HepG2 (cell line): ENCODE data around the gene FBRSL1. TPM values are rescaled to one million over a fixed set of nuclear protein-coding genes. Genes with fewer than 3 reads are reported as not detected.
A peak's percentile ranks its signal among the peaks of the same experiment; 100 is the strongest.

Source experiments
- ATAC-seq: fragments of 200-7000 bp; cut with Tn5 transposase; 3 replicates; pipeline ENCODE4 v1.9.1; 2020; ENCODE audit warnings: mild to moderate bottlenecking, moderate library complexity
- BruUV-seq: library from RNA; stranded (reverse); fragments of 400-500 nt; replicated peaks from 2 replicates; lab custom pipeline; 2021; lab: Mats Ljungman, UMichigan
- CTCF ChIA-PET: fragments of 300-600 bp; formaldehyde crosslinking; extraction: SDS; loops from one replicate; lab custom pipeline; 2021; ENCODE audit warnings: low total read pairs, inconsistent platforms, low intra/inter-chr PET ratio; lab: Yijun Ruan, JAX
- POLR2A ChIA-PET: fragments of 350-600 bp; sonication (Branson Sonifier 250); formaldehyde crosslinking; loops from one replicate; lab custom pipeline; 2020; ENCODE audit warnings: antibody characterized with exemption, inconsistent platforms; lab: Yijun Ruan, JAX
- DNase-seq: peaks from one replicate; pipeline ENCODE4 v3.0.0-alpha.2; 2015; ENCODE audit warnings: low spot score
- FAIRE-seq: peaks from 3 replicates; lab custom pipeline; 2011; peaks lifted over from hg19 to GRCh38; lab: Jason Lieb, UNC
- H2AFZ ChIP-seq: one replicate; pipeline ENCODE4 v1.6.1; 2011; ENCODE audit warnings: low read length, inconsistent platforms
- H3K27ac ChIP-seq: fragments of 300-600 bp; 3 replicates; pipeline ENCODE4 v1.8.0; 2011; ENCODE audit warnings: mixed run types, mild to moderate bottlenecking, mixed read lengths, low read length, inconsistent platforms; ENCODE audit not compliant: insufficient read depth; ENCODE audit errors: extremely low read length
- H3K27me3 ChIP-seq, 2 experiments: fragments of 200-600 bp in 1 of 2; 2 replicates in 1 of 2; 3 replicates in 1 of 2; pipeline versions ENCODE4 v1.6.0 to v1.8.0; 2011; ENCODE audit warnings: low read length in 2 of 2, mild to moderate bottlenecking in 2 of 2, moderate library complexity in 2 of 2, inconsistent platforms in 1 of 2; ENCODE audit not compliant: insufficient read depth in 2 of 2, control insufficient read depth in 1 of 2
- H3K36me3 ChIP-seq, 2 experiments: fragments of 200-600 bp in 1 of 2; replicated peaks in 1 of 2; 2 replicates in 1 of 2; 3 replicates in 1 of 2; pipeline versions ENCODE4 v1.5.1 to v1.8.0; 2011; ENCODE audit warnings: low read length in 2 of 2, inconsistent platforms in 1 of 2; ENCODE audit not compliant: insufficient read depth in 2 of 2, control insufficient read depth in 1 of 2
- H3K4me1 ChIP-seq: 2 replicates; pipeline ENCODE4 v1.5.1; 2012; ENCODE audit warnings: low read length, inconsistent platforms; ENCODE audit not compliant: insufficient read depth
- H3K4me2 ChIP-seq: 2 replicates; pipeline ENCODE4 v1.6.0; 2011; ENCODE audit warnings: low read depth, low read length, inconsistent platforms
- H3K4me3 ChIP-seq, 3 experiments: fragments of 200-600 bp in 1 of 3; sonication (generic), shearing (Covaris generic) in 1 of 3; replicated peaks in 1 of 3; 2 replicates each; pipeline ENCODE4 v1.5.1; 2011 to 2016; ENCODE audit warnings: low read length in 3 of 3, inconsistent platforms in 2 of 3, low read depth in 2 of 3, mild to moderate bottlenecking in 2 of 3, control low read depth in 1 of 3, mixed read lengths in 1 of 3; ENCODE audit not compliant: insufficient read depth in 1 of 3
- H3K79me2 ChIP-seq: one replicate; pipeline ENCODE4 v1.6.1; 2011; ENCODE audit warnings: low read length, inconsistent platforms; ENCODE audit not compliant: insufficient read depth
- H3K9ac ChIP-seq: 2 replicates; pipeline ENCODE4 v1.6.0; 2011; ENCODE audit warnings: mild to moderate bottlenecking, low read depth, low read length, inconsistent platforms; ENCODE audit not compliant: insufficient read depth
- H3K9me3 ChIP-seq: 2 replicates; pipeline ENCODE4 v1.5.1; 2012; ENCODE audit warnings: mild to moderate bottlenecking, low read length
- H4K20me1 ChIP-seq: 2 replicates; pipeline ENCODE4 v1.6.0; 2011; ENCODE audit warnings: inconsistent platforms, mild to moderate bottlenecking, low read length, moderate library complexity; ENCODE audit not compliant: insufficient read depth
- ATF7-NPFF ChIP-seq: sonication (generic); formaldehyde crosslinking; IDR thresholded peaks from 2 replicates; pipeline ENCODE4 v1.8.1; 2023; ENCODE audit warnings: mild to moderate bottlenecking, low read depth, missing genetic modification reagents, moderate library complexity
- RBAK ChIP-seq: sonication (generic); formaldehyde crosslinking; IDR thresholded peaks from 2 replicates; pipeline ENCODE4 v1.5.1; 2020; ENCODE audit warnings: mild to moderate bottlenecking, missing genetic modification reagents
- SYNCRIP ChIP-seq: fragments of 200-400 bp; formaldehyde crosslinking; IDR thresholded peaks from 2 replicates; pipeline ENCODE4 v1.6.1; 2018; ENCODE audit warnings: mild to moderate bottlenecking, low read depth, low read length; ENCODE audit not compliant: insufficient read depth
- TCF7 ChIP-seq: sonication (generic); IDR thresholded peaks from 2 replicates; pipeline ENCODE4 v1.6.1; 2016; ENCODE audit warnings: antibody characterized with exemption, low read depth
- ZMYM4 ChIP-seq: sonication (generic); formaldehyde crosslinking; IDR thresholded peaks from 2 replicates; pipeline ENCODE4 v1.8.1; 2023; ENCODE audit warnings: mild to moderate bottlenecking, missing genetic modification reagents
- ZNF652 ChIP-seq: IDR thresholded peaks from 2 replicates; pipeline ENCODE4 v1.6.1; 2016; ENCODE audit warnings: low read depth, borderline replicate concordance
- WGBS: methylation state at CpG from one replicate; pipeline ENCODE4 v1.1.6; 2017; ENCODE audit warnings: low lambda C conversion rate; 5-methylcytosine and 5-hydroxymethylcytosine counted together
- in situ Hi-C: cut with HindIII; loops from 2 replicates; pipeline ENCODE4 v1.10.0; 2017; ENCODE audit warnings: low pct_unique_long_range_greater_than_20kb; ENCODE audit not compliant: extremely low pct_ligation_motif_present
- intact Hi-C: fragments of 100-400 bp; cut with micrococcal nuclease; formaldehyde crosslinking; loops from one replicate; pipeline ENCODE4 v1.10.0; 2022; ENCODE audit not compliant: unreplicated experiment
- polyA plus RNA-seq, 8 experiments: library from polyadenylated mRNA; depleted of rRNA in 3 of 8; stranded (reverse) in 7 of 8; unstranded in 1 of 8; fragments of >200 nt; fragmentation: Illumina TruSeq in 4 of 8; extraction: Trizol in 4 of 8; gene quantifications; 2 replicates each; pipeline versions ENCODE4 v1.2.1 to v1.2.3, GENCODE V29; 2011 to 2016; ENCODE audit warnings: low read depth in 4 of 8, missing spikeins in 1 of 8, mixed read lengths in 1 of 8; ENCODE audit not compliant: insufficient read depth in 1 of 8
- total RNA-seq, 5 experiments: library from RNA; depleted of rRNA; stranded (reverse); fragments of >200 nt; fragmentation: Illumina TruSeq; extraction: Trizol; gene quantifications; 2 replicates each; pipeline ENCODE4 v1.2.3, GENCODE V29; 2016; ENCODE audit warnings: low read depth in 1 of 5
- TF ChIP-seq, protein P1 (sequence below): sonication (generic); formaldehyde crosslinking; IDR thresholded peaks from 2 replicates; pipeline ENCODE4 v1.4.0; 2020; ENCODE audit warnings: missing genetic modification reagents
- TF ChIP-seq, protein P2 (sequence below): sonication (generic); formaldehyde crosslinking; conservative IDR thresholded peaks from 2 replicates; pipeline ENCODE4 v1.5.0; 2020; ENCODE audit warnings: missing genetic modification reagents
- TF ChIP-seq, protein P3 (sequence below): sonication (generic); formaldehyde crosslinking; conservative IDR thresholded peaks from 2 replicates; pipeline ENCODE4 v1.8.0; 2022; ENCODE audit warnings: mild to moderate bottlenecking, moderate library complexity, missing genetic modification reagents
- TF ChIP-seq, protein P4 (sequence below): sonication (generic); formaldehyde crosslinking; IDR thresholded peaks from 2 replicates; pipeline ENCODE4 v1.5.0; 2020; ENCODE audit warnings: missing genetic modification reagents

Gene FBRSL1
- total and polyA plus RNA-seq, 2 of the 13 experiments (the other 11 are each of a cell fraction or from before 2014, with no cell fraction given), result 3.6 to 7.9 TPM

DNA sequence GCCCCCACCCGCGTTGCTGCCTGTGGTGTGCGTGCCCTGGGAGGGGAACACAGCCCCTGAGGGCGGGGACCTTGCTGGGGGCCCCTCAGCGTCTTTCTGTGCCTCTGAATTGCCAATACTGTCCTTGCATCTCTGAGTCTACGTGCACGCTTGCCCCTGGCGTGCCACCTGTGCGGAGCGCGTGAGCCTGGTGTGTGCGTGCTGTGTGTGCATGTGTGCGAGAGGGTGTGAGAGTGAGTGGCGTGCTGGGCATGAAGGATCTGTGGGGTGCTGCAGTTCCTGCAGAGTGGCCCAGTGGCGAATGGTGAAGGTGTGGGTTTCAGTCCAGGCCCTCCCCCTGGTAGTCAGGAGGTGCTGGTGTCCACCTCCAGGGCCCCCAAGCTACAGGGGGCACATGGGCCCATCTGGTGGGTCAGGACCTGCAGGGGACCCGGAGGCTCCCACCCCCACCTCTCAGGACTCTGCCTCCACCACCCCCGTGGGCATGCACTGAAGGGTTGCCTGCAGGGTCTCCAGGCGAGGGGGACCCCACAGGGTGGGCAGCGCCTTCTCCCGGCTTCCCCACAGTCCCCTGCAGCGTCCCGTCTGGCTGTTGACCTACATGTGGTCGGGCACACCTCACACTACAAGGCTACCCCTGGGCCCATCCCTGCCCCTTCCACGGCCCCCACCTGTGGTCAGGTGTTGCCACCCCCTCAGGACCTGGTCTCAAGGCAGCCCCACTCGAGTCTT is 21.0 kb downstream of the FBRSL1 start:
- H3K27me3 ChIP-seq, result no peaks in the 10 kb centered on the region
- FAIRE-seq, result no peak
- DNase-seq, result no peak
- no peak overlapping the region for H3K9ac ChIP-seq
- no peak overlapping the region for H2AFZ ChIP-seq
- intact Hi-C loops (no loop called here), in situ Hi-C loops (no loop called here)
- peaks cover 6% of the 10 kb centered on the region for H3K79me2 ChIP-seq
- H3K36me3 ChIP-seq, result peaks cover 1 to 7% of the 10 kb centered on the region in 2 experiments; a peak in 2 of 5 replicates
- WGBS, result 98% methylated on average over 16 of the region's 25 CpGs
- POLR2A ChIA-PET, result no interaction called here
- no peak overlapping the region for H3K4me3 ChIP-seq
- no peak overlapping the region for H3K27ac ChIP-seq
- TF ChIP-seq ZMYM4 (CRISPR knock-in tag) (no peak), TCF7 (no peak), SYNCRIP (no peak), ATF7-NPFF (CRISPR knock-in tag) (no peak), RBAK (CRISPR knock-in tag) (no peak), ZNF652 (CRISPR knock-in tag) (no peak)
- TF ChIP-seq, protein P1, sequence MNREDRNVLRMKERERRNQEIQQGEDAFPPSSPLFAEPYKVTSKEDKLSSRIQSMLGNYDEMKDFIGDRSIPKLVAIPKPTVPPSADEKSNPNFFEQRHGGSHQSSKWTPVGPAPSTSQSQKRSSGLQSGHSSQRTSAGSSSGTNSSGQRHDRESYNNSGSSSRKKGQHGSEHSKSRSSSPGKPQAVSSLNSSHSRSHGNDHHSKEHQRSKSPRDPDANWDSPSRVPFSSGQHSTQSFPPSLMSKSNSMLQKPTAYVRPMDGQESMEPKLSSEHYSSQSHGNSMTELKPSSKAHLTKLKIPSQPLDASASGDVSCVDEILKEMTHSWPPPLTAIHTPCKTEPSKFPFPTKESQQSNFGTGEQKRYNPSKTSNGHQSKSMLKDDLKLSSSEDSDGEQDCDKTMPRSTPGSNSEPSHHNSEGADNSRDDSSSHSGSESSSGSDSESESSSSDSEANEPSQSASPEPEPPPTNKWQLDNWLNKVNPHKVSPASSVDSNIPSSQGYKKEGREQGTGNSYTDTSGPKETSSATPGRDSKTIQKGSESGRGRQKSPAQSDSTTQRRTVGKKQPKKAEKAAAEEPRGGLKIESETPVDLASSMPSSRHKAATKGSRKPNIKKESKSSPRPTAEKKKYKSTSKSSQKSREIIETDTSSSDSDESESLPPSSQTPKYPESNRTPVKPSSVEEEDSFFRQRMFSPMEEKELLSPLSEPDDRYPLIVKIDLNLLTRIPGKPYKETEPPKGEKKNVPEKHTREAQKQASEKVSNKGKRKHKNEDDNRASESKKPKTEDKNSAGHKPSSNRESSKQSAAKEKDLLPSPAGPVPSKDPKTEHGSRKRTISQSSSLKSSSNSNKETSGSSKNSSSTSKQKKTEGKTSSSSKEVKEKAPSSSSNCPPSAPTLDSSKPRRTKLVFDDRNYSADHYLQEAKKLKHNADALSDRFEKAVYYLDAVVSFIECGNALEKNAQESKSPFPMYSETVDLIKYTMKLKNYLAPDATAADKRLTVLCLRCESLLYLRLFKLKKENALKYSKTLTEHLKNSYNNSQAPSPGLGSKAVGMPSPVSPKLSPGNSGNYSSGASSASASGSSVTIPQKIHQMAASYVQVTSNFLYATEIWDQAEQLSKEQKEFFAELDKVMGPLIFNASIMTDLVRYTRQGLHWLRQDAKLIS (CRISPR knock-in tag), result no peak
- TF ChIP-seq, protein P2, sequence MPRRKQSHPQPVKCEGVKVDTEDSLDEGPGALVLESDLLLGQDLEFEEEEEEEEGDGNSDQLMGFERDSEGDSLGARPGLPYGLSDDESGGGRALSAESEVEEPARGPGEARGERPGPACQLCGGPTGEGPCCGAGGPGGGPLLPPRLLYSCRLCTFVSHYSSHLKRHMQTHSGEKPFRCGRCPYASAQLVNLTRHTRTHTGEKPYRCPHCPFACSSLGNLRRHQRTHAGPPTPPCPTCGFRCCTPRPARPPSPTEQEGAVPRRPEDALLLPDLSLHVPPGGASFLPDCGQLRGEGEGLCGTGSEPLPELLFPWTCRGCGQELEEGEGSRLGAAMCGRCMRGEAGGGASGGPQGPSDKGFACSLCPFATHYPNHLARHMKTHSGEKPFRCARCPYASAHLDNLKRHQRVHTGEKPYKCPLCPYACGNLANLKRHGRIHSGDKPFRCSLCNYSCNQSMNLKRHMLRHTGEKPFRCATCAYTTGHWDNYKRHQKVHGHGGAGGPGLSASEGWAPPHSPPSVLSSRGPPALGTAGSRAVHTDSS (CRISPR knock-in tag), result no peak
- TF ChIP-seq, protein P3, sequence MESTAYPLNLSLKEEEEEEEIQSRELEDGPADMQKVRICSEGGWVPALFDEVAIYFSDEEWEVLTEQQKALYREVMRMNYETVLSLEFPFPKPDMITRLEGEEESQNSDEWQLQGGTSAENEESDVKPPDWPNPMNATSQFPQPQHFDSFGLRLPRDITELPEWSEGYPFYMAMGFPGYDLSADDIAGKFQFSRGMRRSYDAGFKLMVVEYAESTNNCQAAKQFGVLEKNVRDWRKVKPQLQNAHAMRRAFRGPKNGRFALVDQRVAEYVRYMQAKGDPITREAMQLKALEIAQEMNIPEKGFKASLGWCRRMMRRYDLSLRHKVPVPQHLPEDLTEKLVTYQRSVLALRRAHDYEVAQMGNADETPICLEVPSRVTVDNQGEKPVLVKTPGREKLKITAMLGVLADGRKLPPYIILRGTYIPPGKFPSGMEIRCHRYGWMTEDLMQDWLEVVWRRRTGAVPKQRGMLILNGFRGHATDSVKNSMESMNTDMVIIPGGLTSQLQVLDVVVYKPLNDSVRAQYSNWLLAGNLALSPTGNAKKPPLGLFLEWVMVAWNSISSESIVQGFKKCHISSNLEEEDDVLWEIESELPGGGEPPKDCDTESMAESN (CRISPR knock-in tag), result no peak
- TF ChIP-seq, protein P4, sequence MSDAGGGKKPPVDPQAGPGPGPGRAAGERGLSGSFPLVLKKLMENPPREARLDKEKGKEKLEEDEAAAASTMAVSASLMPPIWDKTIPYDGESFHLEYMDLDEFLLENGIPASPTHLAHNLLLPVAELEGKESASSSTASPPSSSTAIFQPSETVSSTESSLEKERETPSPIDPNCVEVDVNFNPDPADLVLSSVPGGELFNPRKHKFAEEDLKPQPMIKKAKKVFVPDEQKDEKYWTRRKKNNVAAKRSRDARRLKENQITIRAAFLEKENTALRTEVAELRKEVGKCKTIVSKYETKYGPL, result no peak
- TF ChIP-seq, all 625 proteins: peak for 0
- peaks cover 1% of the 10 kb centered on the region; the same call in 1 of the 2 replicates for H3K4me1 ChIP-seq
- no peak overlapping the region for H3K4me2 ChIP-seq
- CTCF ChIA-PET, result no interaction called here
- no peak for ATAC-seq
- H4K20me1 ChIP-seq, result peaks cover 20% of the 10 kb centered on the region; the same call in 1 of the 2 replicates
- no peaks in the 10 kb centered on the region for H3K9me3 ChIP-seq
- BruUV-seq, result TSS peak; percentile 38
